ENCODE data around the gene PSMF1. TPM values are rescaled to one million over a fixed set of nuclear protein-coding genes. Genes with fewer than 3 reads are reported as not detected.

PSMF1 gene
- total and polyA plus RNA-seq, 2 of the 13 experiments (the other 11 are each of a cell fraction or from before 2014, with no cell fraction given): 82.5 to 86.0 TPM

DNA sequence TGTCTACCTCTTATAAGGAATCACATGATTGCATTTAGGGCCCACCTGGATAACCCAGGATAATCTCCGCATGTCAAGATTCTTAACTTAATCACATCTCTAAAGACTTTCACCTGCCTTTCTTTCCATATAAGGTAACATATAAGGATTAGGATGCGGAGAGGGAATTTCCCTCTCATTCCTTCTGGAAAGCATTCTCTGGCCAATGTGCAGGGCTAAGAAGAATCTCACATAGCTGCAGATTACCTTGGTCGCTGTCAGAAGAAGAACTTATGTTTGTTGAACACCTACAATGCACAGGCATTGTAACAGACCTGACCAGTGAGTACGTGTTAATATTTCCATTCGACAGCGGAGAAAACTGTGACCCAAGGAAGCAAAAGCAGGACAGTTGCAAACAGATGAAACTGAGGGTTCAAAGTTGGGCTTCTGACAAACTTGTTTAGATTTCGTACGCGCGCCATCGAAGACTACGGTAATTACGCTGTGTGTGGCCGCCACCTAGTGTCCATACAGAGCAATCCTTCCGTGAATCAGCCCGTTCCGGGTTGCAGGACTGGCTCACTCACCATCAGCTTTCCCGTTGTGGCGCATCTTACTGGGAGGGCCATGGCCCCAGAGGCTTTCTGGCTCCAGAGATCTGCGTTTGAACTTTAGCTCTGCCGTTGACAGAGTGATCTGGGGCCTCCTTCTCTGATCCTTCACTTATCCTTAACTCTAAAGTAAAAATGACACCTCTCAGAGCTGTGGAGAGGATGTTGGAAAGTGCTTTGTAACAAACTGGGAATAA is 94.4 kb downstream of the PSMF1 start (continued):
- TF ChIP-seq, protein P1, sequence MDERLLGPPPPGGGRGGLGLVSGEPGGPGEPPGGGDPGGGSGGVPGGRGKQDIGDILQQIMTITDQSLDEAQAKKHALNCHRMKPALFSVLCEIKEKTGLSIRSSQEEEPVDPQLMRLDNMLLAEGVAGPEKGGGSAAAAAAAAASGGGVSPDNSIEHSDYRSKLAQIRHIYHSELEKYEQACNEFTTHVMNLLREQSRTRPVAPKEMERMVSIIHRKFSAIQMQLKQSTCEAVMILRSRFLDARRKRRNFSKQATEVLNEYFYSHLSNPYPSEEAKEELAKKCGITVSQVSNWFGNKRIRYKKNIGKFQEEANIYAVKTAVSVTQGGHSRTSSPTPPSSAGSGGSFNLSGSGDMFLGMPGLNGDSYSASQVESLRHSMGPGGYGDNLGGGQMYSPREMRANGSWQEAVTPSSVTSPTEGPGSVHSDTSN (CRISPR knock-in tag; IDR thresholded peaks at IDR 0.05): no peak
- TF ChIP-seq ZNF451 (CRISPR knock-in tag; IDR thresholded peaks at IDR 0.05) (no peak; the same call in 1 of the 2 replicates), ZNF317 (CRISPR knock-in tag; IDR thresholded peaks at IDR 0.05) (no peak), TBX2 (CRISPR knock-in tag; IDR thresholded peaks at IDR 0.05; ENCODE audit: borderline replicate concordance) (no peak), RFX1 (IDR thresholded peaks at IDR 0.05) (no peak), ZNF337 (CRISPR knock-in tag; IDR thresholded peaks at IDR 0.05; ENCODE audit: borderline replicate concordance, low read depth) (0 out of 2 replicates have a peak, but pooled peaks have one; percentile 46), ZNF282 (IDR thresholded peaks at IDR 0.05; ENCODE audit: partially characterized antibody) (no peak), NFYC (CRISPR knock-in tag; IDR thresholded peaks at IDR 0.05) (no peak), BRD4 (CRISPR knock-in tag; IDR thresholded peaks at IDR 0.05) (no peak), ZNF747 (CRISPR knock-in tag; IDR thresholded peaks at IDR 0.05; ENCODE audit: borderline replicate concordance) (no peak), MYC (CRISPR knock-in tag; IDR thresholded peaks at IDR 0.05; ENCODE audit: borderline replicate concordance) (no peak; the same call in 1 of the 2 replicates), ASH2L (IDR thresholded peaks at IDR 0.05; ENCODE audit: insufficient read length, low read depth, low read length) (peak; percentile 59), PRMT3 (CRISPR knock-in tag; IDR thresholded peaks at IDR 0.05; ENCODE audit: borderline replicate concordance, low read depth) (no peak), ZNF777 (CRISPR knock-in tag; IDR thresholded peaks at IDR 0.05) (peak; percentile 72; the same call in 1 of the 2 replicates)
- TF ChIP-seq, protein P2, sequence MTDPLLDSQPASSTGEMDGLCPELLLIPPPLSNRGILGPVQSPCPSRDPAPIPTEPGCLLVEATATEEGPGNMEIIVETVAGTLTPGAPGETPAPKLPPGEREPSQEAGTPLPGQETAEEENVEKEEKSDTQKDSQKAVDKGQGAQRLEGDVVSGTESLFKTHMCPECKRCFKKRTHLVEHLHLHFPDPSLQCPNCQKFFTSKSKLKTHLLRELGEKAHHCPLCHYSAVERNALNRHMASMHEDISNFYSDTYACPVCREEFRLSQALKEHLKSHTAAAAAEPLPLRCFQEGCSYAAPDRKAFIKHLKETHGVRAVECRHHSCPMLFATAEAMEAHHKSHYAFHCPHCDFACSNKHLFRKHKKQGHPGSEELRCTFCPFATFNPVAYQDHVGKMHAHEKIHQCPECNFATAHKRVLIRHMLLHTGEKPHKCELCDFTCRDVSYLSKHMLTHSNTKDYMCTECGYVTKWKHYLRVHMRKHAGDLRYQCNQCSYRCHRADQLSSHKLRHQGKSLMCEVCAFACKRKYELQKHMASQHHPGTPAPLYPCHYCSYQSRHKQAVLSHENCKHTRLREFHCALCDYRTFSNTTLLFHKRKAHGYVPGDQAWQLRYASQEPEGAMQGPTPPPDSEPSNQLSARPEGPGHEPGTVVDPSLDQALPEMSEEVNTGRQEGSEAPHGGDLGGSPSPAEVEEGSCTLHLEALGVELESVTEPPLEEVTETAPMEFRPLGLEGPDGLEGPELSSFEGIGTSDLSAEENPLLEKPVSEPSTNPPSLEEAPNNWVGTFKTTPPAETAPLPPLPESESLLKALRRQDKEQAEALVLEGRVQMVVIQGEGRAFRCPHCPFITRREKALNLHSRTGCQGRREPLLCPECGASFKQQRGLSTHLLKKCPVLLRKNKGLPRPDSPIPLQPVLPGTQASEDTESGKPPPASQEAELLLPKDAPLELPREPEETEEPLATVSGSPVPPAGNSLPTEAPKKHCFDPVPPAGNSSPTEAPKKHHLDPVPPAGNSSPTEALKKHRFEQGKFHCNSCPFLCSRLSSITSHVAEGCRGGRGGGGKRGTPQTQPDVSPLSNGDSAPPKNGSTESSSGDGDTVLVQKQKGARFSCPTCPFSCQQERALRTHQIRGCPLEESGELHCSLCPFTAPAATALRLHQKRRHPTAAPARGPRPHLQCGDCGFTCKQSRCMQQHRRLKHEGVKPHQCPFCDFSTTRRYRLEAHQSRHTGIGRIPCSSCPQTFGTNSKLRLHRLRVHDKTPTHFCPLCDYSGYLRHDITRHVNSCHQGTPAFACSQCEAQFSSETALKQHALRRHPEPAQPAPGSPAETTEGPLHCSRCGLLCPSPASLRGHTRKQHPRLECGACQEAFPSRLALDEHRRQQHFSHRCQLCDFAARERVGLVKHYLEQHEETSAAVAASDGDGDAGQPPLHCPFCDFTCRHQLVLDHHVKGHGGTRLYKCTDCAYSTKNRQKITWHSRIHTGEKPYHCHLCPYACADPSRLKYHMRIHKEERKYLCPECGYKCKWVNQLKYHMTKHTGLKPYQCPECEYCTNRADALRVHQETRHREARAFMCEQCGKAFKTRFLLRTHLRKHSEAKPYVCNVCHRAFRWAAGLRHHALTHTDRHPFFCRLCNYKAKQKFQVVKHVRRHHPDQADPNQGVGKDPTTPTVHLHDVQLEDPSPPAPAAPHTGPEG (CRISPR knock-in tag; IDR thresholded peaks at IDR 0.05): no peak
- TF ChIP-seq, protein P3, sequence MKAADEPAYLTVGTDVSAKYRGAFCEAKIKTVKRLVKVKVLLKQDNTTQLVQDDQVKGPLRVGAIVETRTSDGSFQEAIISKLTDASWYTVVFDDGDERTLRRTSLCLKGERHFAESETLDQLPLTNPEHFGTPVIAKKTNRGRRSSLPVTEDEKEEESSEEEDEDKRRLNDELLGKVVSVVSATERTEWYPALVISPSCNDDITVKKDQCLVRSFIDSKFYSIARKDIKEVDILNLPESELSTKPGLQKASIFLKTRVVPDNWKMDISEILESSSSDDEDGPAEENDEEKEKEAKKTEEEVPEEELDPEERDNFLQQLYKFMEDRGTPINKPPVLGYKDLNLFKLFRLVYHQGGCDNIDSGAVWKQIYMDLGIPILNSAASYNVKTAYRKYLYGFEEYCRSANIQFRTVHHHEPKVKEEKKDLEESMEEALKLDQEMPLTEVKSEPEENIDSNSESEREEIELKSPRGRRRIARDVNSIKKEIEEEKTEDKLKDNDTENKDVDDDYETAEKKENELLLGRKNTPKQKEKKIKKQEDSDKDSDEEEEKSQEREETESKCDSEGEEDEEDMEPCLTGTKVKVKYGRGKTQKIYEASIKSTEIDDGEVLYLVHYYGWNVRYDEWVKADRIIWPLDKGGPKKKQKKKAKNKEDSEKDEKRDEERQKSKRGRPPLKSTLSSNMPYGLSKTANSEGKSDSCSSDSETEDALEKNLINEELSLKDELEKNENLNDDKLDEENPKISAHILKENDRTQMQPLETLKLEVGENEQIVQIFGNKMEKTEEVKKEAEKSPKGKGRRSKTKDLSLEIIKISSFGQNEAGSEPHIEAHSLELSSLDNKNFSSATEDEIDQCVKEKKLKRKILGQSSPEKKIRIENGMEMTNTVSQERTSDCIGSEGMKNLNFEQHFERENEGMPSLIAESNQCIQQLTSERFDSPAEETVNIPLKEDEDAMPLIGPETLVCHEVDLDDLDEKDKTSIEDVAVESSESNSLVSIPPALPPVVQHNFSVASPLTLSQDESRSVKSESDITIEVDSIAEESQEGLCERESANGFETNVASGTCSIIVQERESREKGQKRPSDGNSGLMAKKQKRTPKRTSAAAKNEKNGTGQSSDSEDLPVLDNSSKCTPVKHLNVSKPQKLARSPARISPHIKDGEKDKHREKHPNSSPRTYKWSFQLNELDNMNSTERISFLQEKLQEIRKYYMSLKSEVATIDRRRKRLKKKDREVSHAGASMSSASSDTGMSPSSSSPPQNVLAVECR (CRISPR knock-in tag; IDR thresholded peaks at IDR 0.05; ENCODE audit: borderline replicate concordance): peak; percentile 28; the same call in 1 of the 2 replicates
- TF ChIP-seq, protein P4, sequence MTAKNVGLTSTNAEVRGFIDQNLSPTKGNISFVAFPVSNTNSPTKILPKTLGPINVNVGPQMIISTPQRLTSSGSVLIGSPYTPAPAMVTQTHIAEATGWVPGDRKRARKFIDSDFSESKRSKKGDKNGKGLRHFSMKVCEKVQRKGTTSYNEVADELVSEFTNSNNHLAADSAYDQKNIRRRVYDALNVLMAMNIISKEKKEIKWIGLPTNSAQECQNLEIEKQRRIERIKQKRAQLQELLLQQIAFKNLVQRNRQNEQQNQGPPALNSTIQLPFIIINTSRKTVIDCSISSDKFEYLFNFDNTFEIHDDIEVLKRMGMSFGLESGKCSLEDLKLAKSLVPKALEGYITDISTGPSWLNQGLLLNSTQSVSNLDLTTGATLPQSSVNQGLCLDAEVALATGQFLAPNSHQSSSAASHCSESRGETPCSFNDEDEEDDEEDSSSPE (CRISPR knock-in tag; IDR thresholded peaks at IDR 0.05): peak; percentile 87
